ENCODE data around the gene TAS2R3. TPM values are rescaled to one million over a fixed set of nuclear protein-coding genes. Genes with fewer than 3 reads are reported as not detected.

TAS2R3 gene, protein sequence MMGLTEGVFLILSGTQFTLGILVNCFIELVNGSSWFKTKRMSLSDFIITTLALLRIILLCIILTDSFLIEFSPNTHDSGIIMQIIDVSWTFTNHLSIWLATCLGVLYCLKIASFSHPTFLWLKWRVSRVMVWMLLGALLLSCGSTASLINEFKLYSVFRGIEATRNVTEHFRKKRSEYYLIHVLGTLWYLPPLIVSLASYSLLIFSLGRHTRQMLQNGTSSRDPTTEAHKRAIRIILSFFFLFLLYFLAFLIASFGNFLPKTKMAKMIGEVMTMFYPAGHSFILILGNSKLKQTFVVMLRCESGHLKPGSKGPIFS
- 1.2 and 1.5 TPM in 2 replicates for total RNA-seq

DNA sequence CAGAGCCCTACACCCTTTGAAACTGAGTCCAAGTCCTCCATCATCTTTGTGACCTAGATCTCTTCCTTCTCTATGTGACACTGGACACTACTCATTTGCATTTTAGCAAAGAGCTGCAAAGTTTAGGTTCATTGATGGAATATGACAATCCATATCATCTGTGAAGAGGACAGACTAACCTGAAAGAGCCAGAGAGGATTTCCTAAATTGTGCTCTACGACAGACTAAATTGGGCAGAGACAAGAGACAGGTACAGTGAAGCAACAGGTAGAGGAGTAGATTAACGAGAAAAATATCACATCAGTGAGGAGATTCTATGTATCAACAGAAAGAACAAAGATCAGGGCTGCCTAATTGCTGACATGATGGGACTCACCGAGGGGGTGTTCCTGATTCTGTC is at the start of gene TAS2R3:
TSS of gene TAS2R3 (plus strand) at position 301 of the 400 bp plus-strand sequence. CDS start at position 363, 62 bp downstream.
- Mint-ChIP-seq H3K4me1 (ENCODE audit: low read depth) (no peaks in the 10 kb centered on the region), H3K4me3 (ENCODE audit: low read depth) (no peak within 1 kb of the TSS), H3K36me3 (ENCODE audit: low read depth) (peaks cover 23% of the 10 kb centered on the region), H3K27me3 (ENCODE audit: low read depth) (no peaks in the 10 kb centered on the region), H3K9me3 (no peaks in the 10 kb centered on the region), H3K27ac (no peak within 1 kb of the TSS)
- intact Hi-C loops (cut with micrococcal nuclease) = no loop called here
- no peak for DNase-seq (ENCODE audit: low spot score)

DNA sequence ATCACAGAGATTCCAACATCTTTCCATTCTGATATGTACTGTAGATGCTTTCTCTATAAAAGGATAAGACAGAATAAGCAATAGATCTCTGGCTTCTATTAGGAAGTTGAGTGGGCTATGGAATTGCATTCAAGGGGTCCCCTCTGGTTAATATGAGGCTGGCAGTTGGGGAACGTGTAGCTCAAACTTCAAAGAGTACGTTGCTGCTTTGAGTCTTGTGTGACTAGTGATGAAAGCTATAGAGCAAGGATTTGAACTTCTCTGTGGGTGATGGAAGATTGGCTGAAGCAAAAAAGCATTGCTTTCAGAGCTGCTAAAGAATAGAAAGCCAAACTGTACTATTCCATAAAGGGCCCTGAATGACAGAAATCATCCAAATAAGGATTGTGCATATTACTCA is 49.3 kb upstream of the TAS2R3 start:
- Mint-ChIP-seq H3K4me3 (ENCODE audit: low read depth) (no peak overlapping the region), H3K4me1 (ENCODE audit: low read depth) (peaks cover 10% of the 10 kb centered on the region), H3K27me3 (ENCODE audit: low read depth) (peaks cover 3% of the 10 kb centered on the region), H3K9me3 (no peaks in the 10 kb centered on the region), H3K36me3 (ENCODE audit: low read depth) (no peaks in the 10 kb centered on the region), H3K27ac (no peak overlapping the region)
- no peak for DNase-seq (ENCODE audit: low spot score)
- intact Hi-C loops (cut with micrococcal nuclease) = no loop called here

DNA sequence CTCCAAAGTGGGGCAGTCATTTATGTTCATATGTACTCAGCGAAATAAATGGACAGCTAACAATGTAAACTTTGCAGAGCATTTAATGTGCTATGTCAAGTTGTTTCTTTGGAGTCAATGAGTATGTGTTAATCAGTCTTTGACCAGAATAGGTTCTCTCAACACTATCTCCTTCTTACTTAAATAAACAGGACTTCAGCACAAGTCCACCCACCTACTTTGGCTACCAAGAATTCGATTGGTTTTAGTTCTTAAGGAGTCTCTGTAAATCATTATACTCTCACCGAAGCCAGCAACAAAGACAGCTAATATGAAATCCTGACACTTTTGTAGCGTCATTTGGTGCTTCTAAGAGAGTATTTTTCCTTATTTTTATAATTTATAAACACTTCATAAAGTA is 48.9 kb upstream of the TAS2R3 start:
- peaks cover 10% of the 10 kb centered on the region for H3K4me1 Mint-ChIP-seq (ENCODE audit: low read depth)
- DNase-seq (ENCODE audit: low spot score) = no peak
- peaks cover 3% of the 10 kb centered on the region for H3K27me3 Mint-ChIP-seq (ENCODE audit: low read depth)
- no peak overlapping the region for H3K4me3 Mint-ChIP-seq (ENCODE audit: low read depth)
- no peaks in the 10 kb centered on the region for H3K36me3 Mint-ChIP-seq (ENCODE audit: low read depth)
- intact Hi-C loops (cut with micrococcal nuclease) = no loop called here
- no peak overlapping the region for H3K27ac Mint-ChIP-seq
- H3K9me3 Mint-ChIP-seq = no peaks in the 10 kb centered on the region

DNA sequence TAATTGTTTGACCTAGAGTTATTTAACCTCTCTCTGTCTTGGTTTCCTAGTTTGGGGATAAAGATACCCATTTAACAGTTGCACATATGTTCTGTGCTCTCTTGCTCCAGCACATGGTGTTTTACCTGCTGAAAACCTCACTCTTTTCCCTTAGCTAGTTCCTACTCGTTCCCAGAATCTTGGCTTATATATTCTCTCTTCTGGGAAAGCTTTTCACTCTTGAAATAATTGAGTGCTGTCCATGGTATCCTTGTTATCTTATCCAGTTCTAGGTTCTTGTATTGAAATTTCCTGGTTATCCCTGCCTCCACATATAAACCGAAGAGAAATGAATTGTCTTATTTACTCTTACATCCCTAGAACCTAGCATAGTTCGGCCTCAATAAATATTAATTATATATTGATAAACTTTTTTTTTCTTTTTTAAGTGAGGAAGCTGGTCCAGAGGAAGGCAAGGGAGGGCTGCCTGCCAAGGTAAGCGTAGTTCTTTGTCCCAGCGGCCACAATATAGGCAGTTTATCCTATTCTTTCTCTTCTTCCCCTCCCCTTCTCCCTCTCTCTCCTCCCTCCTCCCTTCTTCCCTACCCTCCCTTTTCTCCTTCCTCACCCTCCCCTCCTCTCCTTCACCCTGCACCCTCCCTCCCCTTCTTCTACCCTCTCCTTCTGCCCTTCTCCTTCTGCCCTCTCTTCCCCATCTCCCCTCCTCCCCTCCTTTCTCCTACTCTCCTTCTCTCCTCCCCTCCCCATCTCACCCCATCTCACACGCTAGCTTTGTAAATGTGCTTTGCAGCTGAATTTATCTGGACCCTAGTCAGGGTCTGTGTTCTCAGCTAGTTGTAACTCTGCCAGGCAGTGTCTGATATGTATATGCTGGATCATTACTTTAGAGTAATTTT is 47.9 kb upstream of the TAS2R3 start:
- DNase-seq (ENCODE audit: low spot score) = no peak
- Mint-ChIP-seq H3K4me3 (ENCODE audit: low read depth) (no peak overlapping the region), H3K9me3 (no peaks in the 10 kb centered on the region), H3K4me1 (ENCODE audit: low read depth) (peaks cover 10% of the 10 kb centered on the region), H3K27ac (no peak overlapping the region), H3K27me3 (ENCODE audit: low read depth) (peaks cover 3% of the 10 kb centered on the region), H3K36me3 (ENCODE audit: low read depth) (no peaks in the 10 kb centered on the region)
- intact Hi-C loops (cut with micrococcal nuclease) = no loop called here

DNA sequence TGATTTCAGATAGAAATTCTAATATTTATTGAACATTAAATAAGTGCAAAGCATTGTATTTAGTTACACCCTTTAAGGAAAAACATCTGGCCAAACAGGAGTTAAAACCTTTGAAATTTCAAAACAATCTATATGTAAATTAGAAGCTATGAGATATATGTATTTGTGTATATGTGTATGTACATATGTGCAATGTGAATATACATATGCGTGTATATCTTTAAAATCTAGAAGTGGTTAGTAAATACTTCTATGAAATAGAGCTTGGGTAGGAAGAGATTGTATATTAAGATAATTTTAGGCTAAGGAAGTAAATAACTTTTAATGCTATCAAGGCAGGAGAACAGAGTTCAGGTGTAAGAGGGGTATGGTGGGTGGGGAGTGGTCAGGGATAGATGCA is 46.4 kb upstream of the TAS2R3 start:
- Mint-ChIP-seq H3K36me3 (ENCODE audit: low read depth) (no peaks in the 10 kb centered on the region), H3K9me3 (no peaks in the 10 kb centered on the region), H3K27ac (no peak overlapping the region), H3K27me3 (ENCODE audit: low read depth) (peaks cover 3% of the 10 kb centered on the region), H3K4me1 (ENCODE audit: low read depth) (peaks cover 5% of the 10 kb centered on the region), H3K4me3 (ENCODE audit: low read depth) (no peak overlapping the region)
- intact Hi-C loops (cut with micrococcal nuclease) = no loop called here
- DNase-seq (ENCODE audit: low spot score) = no peak

DNA sequence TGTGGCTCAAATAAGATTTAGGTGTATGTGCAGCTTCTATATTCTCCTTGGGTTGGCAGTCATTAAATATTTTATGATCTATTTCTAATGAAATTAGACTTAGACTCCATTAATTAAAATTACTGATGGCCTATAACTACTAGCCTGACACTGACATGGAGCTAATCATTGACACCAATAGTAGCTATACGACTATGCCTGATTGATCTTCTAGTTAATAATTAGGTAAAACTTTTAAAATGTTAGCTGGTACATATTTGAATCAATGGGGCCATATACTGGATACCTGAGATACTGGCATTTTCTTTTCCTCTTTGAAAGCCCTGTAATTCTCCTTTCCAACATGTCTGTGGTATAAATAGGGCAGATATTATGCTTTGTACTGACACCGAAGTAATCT is 41.4 kb upstream of the TAS2R3 start:
- H3K9me3 Mint-ChIP-seq = no peaks in the 10 kb centered on the region
- peaks cover 3% of the 10 kb centered on the region for H3K4me1 Mint-ChIP-seq (ENCODE audit: low read depth)
- peaks cover 3% of the 10 kb centered on the region for H3K27me3 Mint-ChIP-seq (ENCODE audit: low read depth)
- no peak overlapping the region for H3K4me3 Mint-ChIP-seq (ENCODE audit: low read depth)
- no peaks in the 10 kb centered on the region for H3K36me3 Mint-ChIP-seq (ENCODE audit: low read depth)
- DNase-seq (ENCODE audit: low spot score) = no peak
- no peak overlapping the region for H3K27ac Mint-ChIP-seq
- intact Hi-C loops (cut with micrococcal nuclease) = no loop called here

DNA sequence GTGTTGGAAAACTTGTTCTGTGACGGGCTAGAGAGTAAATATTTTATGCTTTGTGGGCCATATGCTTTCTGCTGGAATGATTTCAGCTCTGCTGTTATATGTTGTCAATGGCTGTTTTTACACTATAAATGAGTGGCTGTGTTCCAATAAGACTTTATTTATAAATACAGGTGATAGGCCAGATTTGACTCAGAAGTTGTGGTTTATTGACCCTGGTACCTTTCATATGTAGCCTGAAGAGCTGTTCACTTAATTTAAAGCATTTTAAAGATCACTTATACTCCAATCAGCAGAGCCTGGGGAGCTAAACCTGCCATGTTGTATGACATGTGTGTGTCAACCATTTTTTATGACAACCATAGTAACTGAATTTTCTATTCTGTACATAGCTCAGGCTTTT is 34.9 kb upstream of the TAS2R3 start:
- no peaks in the 10 kb centered on the region for H3K36me3 Mint-ChIP-seq (ENCODE audit: low read depth)
- no peak for DNase-seq (ENCODE audit: low spot score)
- no peaks in the 10 kb centered on the region for H3K9me3 Mint-ChIP-seq
- peaks cover 2% of the 10 kb centered on the region for H3K27me3 Mint-ChIP-seq (ENCODE audit: low read depth)
- H3K4me1 Mint-ChIP-seq (ENCODE audit: low read depth) = peaks cover 2% of the 10 kb centered on the region
- H3K27ac Mint-ChIP-seq = no peak overlapping the region
- intact Hi-C loops (cut with micrococcal nuclease) = no loop called here
- H3K4me3 Mint-ChIP-seq (ENCODE audit: low read depth) = no peak overlapping the region

DNA sequence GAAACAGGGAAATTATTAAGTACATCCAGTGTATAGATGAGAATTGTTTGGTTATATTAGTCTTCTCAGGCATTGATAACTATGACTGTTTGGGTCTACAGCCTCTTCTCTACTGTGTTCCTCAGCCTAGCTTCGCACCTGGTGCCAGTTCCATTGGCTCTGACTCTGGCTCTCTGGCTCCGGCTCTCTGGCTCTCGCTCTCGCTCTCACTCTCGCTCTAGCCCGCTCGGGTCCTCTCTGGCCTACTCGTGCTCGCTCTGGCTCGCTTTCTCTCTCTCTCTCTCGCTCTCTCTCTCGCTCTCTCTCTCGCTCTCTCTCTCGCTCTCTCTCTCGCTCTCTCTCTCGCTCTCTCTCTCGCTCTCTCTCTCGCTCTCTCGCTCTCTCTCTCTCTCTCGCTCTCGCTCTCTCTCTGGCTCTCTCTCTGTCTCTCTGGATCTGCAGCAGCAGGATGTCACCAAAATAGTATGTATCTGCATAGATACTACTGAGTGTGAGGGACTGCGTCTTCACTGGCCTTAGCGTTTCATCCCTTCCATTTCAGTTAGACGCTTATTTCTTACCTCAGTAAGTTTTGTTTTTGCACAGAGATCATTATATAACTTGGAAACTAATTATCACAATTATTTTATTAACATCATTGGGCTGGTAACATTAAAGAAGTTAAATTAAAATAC is 32.3 kb upstream of the TAS2R3 start:
- intact Hi-C loops (cut with micrococcal nuclease) = no loop called here
- Mint-ChIP-seq H3K9me3 (no peaks in the 10 kb centered on the region), H3K27ac (no peak overlapping the region), H3K4me1 (ENCODE audit: low read depth) (peaks cover 2% of the 10 kb centered on the region), H3K36me3 (ENCODE audit: low read depth) (no peaks in the 10 kb centered on the region), H3K4me3 (ENCODE audit: low read depth) (no peak overlapping the region), H3K27me3 (ENCODE audit: low read depth) (peaks cover 2% of the 10 kb centered on the region)
- no peak for DNase-seq (ENCODE audit: low spot score)

DNA sequence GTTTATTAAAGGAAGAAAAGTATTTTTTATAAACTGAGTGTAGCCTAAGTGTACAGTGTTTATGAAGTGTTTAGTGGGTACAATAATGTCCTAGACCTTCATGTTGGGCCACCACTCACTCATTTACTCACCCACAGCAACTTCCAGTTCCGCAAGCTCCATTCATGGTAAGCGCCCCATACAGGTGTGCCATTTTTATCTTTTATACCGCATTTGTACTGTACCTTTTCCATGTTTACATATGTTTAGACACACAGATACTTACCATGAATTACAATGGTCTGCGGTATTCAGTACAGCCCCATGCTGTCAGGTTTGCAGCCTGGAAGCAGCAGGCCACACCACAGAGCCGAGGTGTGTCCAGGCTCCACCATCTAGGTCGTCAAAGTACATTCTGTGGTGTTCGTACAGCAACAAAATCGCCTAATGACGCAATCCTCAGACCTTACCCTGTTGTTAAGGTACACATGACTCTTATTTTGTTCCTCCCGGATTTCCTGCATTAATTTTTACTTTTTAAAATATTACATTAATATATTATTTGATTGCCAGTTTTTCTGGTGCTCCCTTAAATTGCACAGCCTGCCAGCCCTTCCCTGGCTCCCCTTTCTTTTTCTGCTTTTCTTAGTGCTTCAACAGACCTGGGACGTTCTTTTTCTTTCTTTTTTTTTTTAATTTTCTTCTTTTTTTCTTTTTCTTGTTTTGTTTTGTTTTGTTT is 26.6 kb upstream of the TAS2R3 start:
- no peak for DNase-seq (ENCODE audit: low spot score)
- peak overlapping the region; percentile 93 for H3K27ac Mint-ChIP-seq
- no peaks in the 10 kb centered on the region for H3K27me3 Mint-ChIP-seq (ENCODE audit: low read depth)
- peaks cover 35% of the 10 kb centered on the region for H3K36me3 Mint-ChIP-seq (ENCODE audit: low read depth)
- peak overlapping the region; percentile 94 for H3K4me3 Mint-ChIP-seq (ENCODE audit: low read depth)
- no peaks in the 10 kb centered on the region for H3K9me3 Mint-ChIP-seq
- intact Hi-C loops (cut with micrococcal nuclease) = loop anchor here (5.0 kb wide), 1 partner anchor 1070 kb away; no protein-coding TSS in a partner anchor
- peaks cover 22% of the 10 kb centered on the region for H3K4me1 Mint-ChIP-seq (ENCODE audit: low read depth)

DNA sequence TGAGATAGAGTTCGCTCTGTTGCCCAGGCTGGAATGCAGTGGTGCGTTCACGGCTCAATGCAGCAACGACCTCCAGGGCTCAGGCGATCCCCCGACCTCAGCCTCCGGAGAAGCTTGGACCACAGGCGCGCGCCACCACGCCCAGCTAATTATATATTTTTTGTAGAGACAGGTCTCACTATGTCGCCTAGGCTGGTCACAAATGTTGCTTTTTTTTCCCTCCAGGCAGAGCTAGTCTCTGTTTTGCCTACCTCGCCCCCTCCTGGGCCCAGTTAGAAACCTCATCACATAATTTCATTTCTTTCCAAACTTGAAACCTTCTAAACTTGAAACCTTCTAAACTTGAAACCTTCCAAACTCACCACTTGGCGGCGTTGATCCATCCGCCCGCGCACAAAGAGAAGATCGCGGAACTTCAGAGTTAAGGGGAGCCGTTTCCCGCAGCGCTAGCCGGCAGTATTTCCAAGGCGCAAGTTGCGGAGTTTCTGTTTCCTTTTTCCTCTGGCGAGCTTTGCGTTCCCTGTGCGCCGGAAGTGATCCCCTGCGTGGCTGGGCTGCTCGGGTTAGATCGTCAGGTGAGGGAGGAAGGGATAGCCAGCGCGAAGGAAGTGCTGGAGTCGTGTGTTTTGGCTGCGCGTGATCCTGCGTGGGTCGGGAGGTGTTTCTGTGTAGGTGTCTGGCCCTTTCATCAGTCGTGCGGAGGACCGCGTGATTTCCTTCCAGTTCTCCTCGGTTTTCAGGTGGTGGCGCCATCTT is 25.9 kb upstream of the TAS2R3 start, which contains the start of gene SSBP1:
TSS of gene SSBP1 (plus strand) at position 523 of the 756 bp plus-strand sequence. CDS start 809 bp downstream, outside the sequence.
- H3K4me1 Mint-ChIP-seq (ENCODE audit: low read depth) = peaks cover 23% of the 10 kb centered on the region
- peak; percentile 93 for DNase-seq (ENCODE audit: low spot score)

DNA sequence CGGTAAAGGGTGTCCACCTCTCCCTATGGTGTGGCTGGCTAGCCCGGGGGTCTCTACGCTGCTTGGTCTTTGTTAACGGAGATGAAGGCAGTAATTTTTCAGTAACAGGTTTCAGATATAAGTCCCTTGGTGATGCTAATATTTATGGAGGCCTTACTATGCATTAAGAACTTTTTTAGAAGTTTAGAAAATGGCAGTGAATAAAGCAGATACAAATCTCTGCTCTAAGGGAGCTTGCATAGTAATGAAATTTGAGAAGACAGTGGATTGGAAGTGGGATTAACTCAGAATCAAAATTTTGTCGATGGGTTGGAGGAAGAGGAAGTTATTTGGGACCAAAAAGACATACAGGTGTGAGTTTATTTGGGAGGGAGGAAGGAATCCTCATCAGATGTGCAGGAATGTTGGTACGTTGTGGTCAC is 25.3 kb upstream of the TAS2R3 start:
- intact Hi-C loops (cut with micrococcal nuclease) = loop anchor here (1.0 to 5.0 kb wide), 6 partner anchors 36 to 1069 kb away; partner anchors contain the start of genes AGK, BRAF and DENND11
- Mint-ChIP-seq H3K27ac (peak overlapping the region; percentile 93), H3K4me3 (ENCODE audit: low read depth) (peak overlapping the region; percentile 94), H3K4me1 (ENCODE audit: low read depth) (peaks cover 23% of the 10 kb centered on the region), H3K27me3 (ENCODE audit: low read depth) (no peaks in the 10 kb centered on the region), H3K9me3 (no peaks in the 10 kb centered on the region), H3K36me3 (ENCODE audit: low read depth) (peaks cover 48% of the 10 kb centered on the region)
- no peak for DNase-seq (ENCODE audit: low spot score)

More for the DNA sequence above, 25.9 kb upstream of the TAS2R3 start, which contains the start of gene SSBP1:
- H3K36me3 Mint-ChIP-seq (ENCODE audit: low read depth) = peaks cover 42% of the 10 kb centered on the region
- no peaks in the 10 kb centered on the region for H3K27me3 Mint-ChIP-seq (ENCODE audit: low read depth)
- intact Hi-C loops (cut with micrococcal nuclease) = loop anchor here (1.0 to 5.0 kb wide), 6 partner anchors 36 to 1069 kb away; partner anchors contain the start of genes AGK, BRAF and DENND11
- H3K27ac Mint-ChIP-seq = peak within 1 kb of the TSS; percentile 93
- H3K9me3 Mint-ChIP-seq = no peaks in the 10 kb centered on the region
- H3K4me3 Mint-ChIP-seq (ENCODE audit: low read depth) = peak within 1 kb of the TSS; percentile 94

Data from activated T-helper 2 cell treated with anti-CD3 and anti-CD28 coated beads, Interferon-gamma antibody, Interleukin-2, Interleukin-4, amounts not matched to agents 10 μg/mL and 5 μg/mL and 100 μg/mL, durations not matched to agents 14 hours and 24 hours and 36 hours (primary cell).